Astrocyte of the hippocampus (primary cell): ENCODE results near the gene RARS1.

Source experiments
- DNase-seq: peaks from one replicate; pipeline ENCODE4 v3.0.0; 2011; ENCODE audit warnings: low read depth, low spot score

Gene RARS1

GRCh38 chr5:168486136-168486879, at the start of gene RARS1:
Gene RARS1, plus strand, starts transcription at chr5:168486471. Its CDS starts 28 bp downstream, at chr5:168486499.
- DNase-seq: peak; percentile 97

- no peak for DNase-seq
These were observed 47.9 kb upstream of the RARS1 start for GRCh38 chr5:168438349-168438748.

- DNase-seq: peak; percentile 75
These were observed 42.7 kb upstream of the RARS1 start for GRCh38 chr5:168443533-168443932.

GRCh38 chr5:168443950-168444700, 42.1 kb upstream of the RARS1 start:
- peak; percentile 49 for DNase-seq

- no peak for DNase-seq
These were observed 39.2 kb upstream of the RARS1 start for GRCh38 chr5:168446983-168447619.

- peak; percentile 68 for DNase-seq
These were observed 38.5 kb upstream of the RARS1 start for GRCh38 chr5:168447808-168448207.

GRCh38 chr5:168449166-168449565, 37.1 kb upstream of the RARS1 start:
- DNase-seq: no peak

- DNase-seq: no peak
These were observed 34.7 kb upstream of the RARS1 start for GRCh38 chr5:168451565-168451964.

- no peak for DNase-seq
These were observed 31.1 kb upstream of the RARS1 start for GRCh38 chr5:168455201-168455600.

GRCh38 chr5:168457542-168457941, 28.7 kb upstream of the RARS1 start:
- DNase-seq: no peak

GRCh38 chr5:168460606-168461005, 25.7 kb upstream of the RARS1 start:
- DNase-seq: no peak

GRCh38 chr5:168463081-168463480, 23.2 kb upstream of the RARS1 start:
- no peak for DNase-seq

- DNase-seq: no peak
These were observed 22.1 kb upstream of the RARS1 start for GRCh38 chr5:168464214-168464613.

- no peak for DNase-seq
These were observed 21.6 kb upstream of the RARS1 start for GRCh38 chr5:168464641-168465040.

- DNase-seq: no peak
These were observed 18.4 kb upstream of the RARS1 start for GRCh38 chr5:168467755-168468330.

GRCh38 chr5:168468836-168469235, 17.4 kb upstream of the RARS1 start:
- DNase-seq: peak; percentile 83

GRCh38 chr5:168469816-168470215, 16.5 kb upstream of the RARS1 start:
- no peak for DNase-seq

- DNase-seq: peak; percentile 37
These were observed 14.5 kb upstream of the RARS1 start for GRCh38 chr5:168471785-168472184.

- peak; percentile 94 for DNase-seq
These were observed 13.9 kb upstream of the RARS1 start for GRCh38 chr5:168472329-168472728.

GRCh38 chr5:168474319-168474718, 12.0 kb upstream of the RARS1 start:
- no peak for DNase-seq

GRCh38 chr5:168477060-168477459, 9.2 kb upstream of the RARS1 start:
- peak; percentile 91 for DNase-seq

GRCh38 chr5:168479166-168479565, 7.1 kb upstream of the RARS1 start:
- no peak for DNase-seq
